Sigmoid colon (tissue), 7 donors: ENCODE results near the gene ENTREP1. TPM values are rescaled to one million over a fixed set of nuclear protein-coding genes. Genes with fewer than 3 reads are reported as not detected.
"Not testable (repeated sequence)": the region's sequence is repeated elsewhere in the genome, so short reads cannot be mapped to it uniquely, and the experiment has no call there.

ENCODE experiments used
- DNase-seq: peaks from one replicate; pipeline ENCODE4 v3.0.0-alpha.2; 2019
- H3K27ac ChIP-seq, 4 donors: fragments of 200-600 bp; sonication (generic); one replicate each; pipeline ENCODE4 v1.5.1; 2016 to 2019; ENCODE audit warnings: mild to moderate bottlenecking in 1 of 4
- H3K27me3 ChIP-seq, 3 donors: fragments of 200-600 bp; sonication (generic); one replicate each; pipeline ENCODE4 v1.5.1; 2019; ENCODE audit warnings: mild to moderate bottlenecking in 1 of 3
- H3K36me3 ChIP-seq, 4 donors: fragments of 200-600 bp; sonication (generic); one replicate each; pipeline ENCODE4 v1.5.1; 2016 to 2019
- H3K4me1 ChIP-seq, 4 donors: fragments of 200-600 bp; sonication (generic); one replicate each; pipeline ENCODE4 v1.5.1; 2017 to 2019
- H3K4me3 ChIP-seq, 4 donors: fragments of 200-600 bp; sonication (generic); one replicate each; pipeline ENCODE4 v1.5.1; 2017 to 2019; ENCODE audit warnings: mild to moderate bottlenecking in 2 of 4, moderate library complexity in 1 of 4
- H3K9me3 ChIP-seq, 4 donors: fragments of 200-600 bp in 3 of 4; sonication (generic) in 3 of 4; one replicate each; pipeline versions ENCODE4 v1.5.1 to v1.6.1; 2013 to 2019
- CTCF ChIP-seq, 4 experiments: fragments of 450-650 bp in 3 of 4; fragments of 200-600 bp in 1 of 4; IDR thresholded peaks; one replicate each; pipeline ENCODE4 v1.5.1; 2016 to 2019; ENCODE audit warnings: antibody characterized with exemption in 4 of 4, mild to moderate bottlenecking in 3 of 4, moderate library complexity in 2 of 4
- EP300 ChIP-seq, 4 donors: sonication (generic); formaldehyde crosslinking; IDR thresholded peaks; one replicate each; pipeline ENCODE4 v1.6.1; 2017; ENCODE audit warnings: antibody characterized with exemption in 4 of 4
- POLR2A ChIP-seq, 2 donors: fragments of 450-650 bp; IDR thresholded peaks; one replicate each; pipeline ENCODE4 v1.6.1; 2016; ENCODE audit warnings: antibody characterized with exemption in 2 of 2, mild to moderate bottlenecking in 2 of 2, moderate library complexity in 2 of 2
- POLR2AphosphoS5 ChIP-seq, 4 donors: sonication (generic); formaldehyde crosslinking; IDR thresholded peaks; one replicate each; pipeline ENCODE4 v1.6.1; 2017; ENCODE audit warnings: antibody characterized with exemption in 4 of 4
- WGBS, 2 donors: extraction: QIAGEN DNeasy Blood & Tissue Kit; methylation state at CpG; one replicate each; pipeline ENCODE4 v1.1.7; 2013; 5-methylcytosine and 5-hydroxymethylcytosine counted together
- intact Hi-C: fragments of 100-400 bp; cut with DNase I; formaldehyde crosslinking; loops from one replicate; pipeline ENCODE4 v1.15.1; 2023
- polyA plus RNA-seq, 3 donors: library from polyadenylated mRNA; stranded (reverse); fragments of 200-250 nt; gene quantifications; one replicate each; pipeline ENCODE4 v1.2.3, GENCODE V29; 2013
- total RNA-seq, 4 donors: library from RNA; depleted of rRNA; stranded (reverse); fragments of >200 nt; gene quantifications; one replicate each; pipeline ENCODE4 v1.1.0, GENCODE V29; 2016
- donor health status: healthy with polysubstance abuse.
- donor health status: Bipolar disorder and iron deficiency.
- donor health status: healthy.

Gene ENTREP1
- total and polyA plus RNA-seq, 7 donors = 1.2 to 81.9 (median 3.7) TPM; not detected in 1

- intact Hi-C loops = loop anchor here (10.0 kb wide), 1 partner anchor 63 kb away; no protein-coding TSS in a partner anchor
- no peak overlapping the region for H3K4me3 ChIP-seq
- 67 to 71% methylated on average over 12 of the region's 12 CpGs for WGBS, 2 donors
- no peaks in the 10 kb centered on the region for H3K36me3 ChIP-seq
- no peaks in the 10 kb centered on the region for H3K9me3 ChIP-seq
- no peaks in the 10 kb centered on the region for H3K27me3 ChIP-seq
- H3K27ac ChIP-seq = peak overlapping the region in 3 of 4 donors; percentile 43 to 74 (median 60)
- no peak for TF ChIP-seq POLR2AphosphoS5 (IDR thresholded peaks at IDR 0.05)
- TF ChIP-seq CTCF (IDR thresholded peaks at IDR 0.05) = no peak
- TF ChIP-seq POLR2A (IDR thresholded peaks at IDR 0.05) = no peak
- no peak for TF ChIP-seq EP300 (IDR thresholded peaks at IDR 0.05)
- DNase-seq = no peak
- peaks cover 0 to 15% (median 7%) of the 10 kb centered on the region in 4 donors for H3K4me1 ChIP-seq
Observed at GRCh38 chr9:69397384-69398214, 72.6 kb downstream of the ENTREP1 start.

- Histone ChIP-seq H3K4me3 (no peak overlapping the region), H3K9me3 (no peaks in the 10 kb centered on the region), H3K36me3 (no peaks in the 10 kb centered on the region), H3K4me1 (peaks cover 0 to 13% (median 4%) of the 10 kb centered on the region in 4 donors), H3K27me3 (no peaks in the 10 kb centered on the region), H3K27ac (no peak overlapping the region)
- DNase-seq = no peak
- intact Hi-C loops = no loop called here
- TF ChIP-seq EP300 (IDR thresholded peaks at IDR 0.05) (no peak), POLR2A (IDR thresholded peaks at IDR 0.05) (no peak), CTCF (IDR thresholded peaks at IDR 0.05) (no peak), POLR2AphosphoS5 (IDR thresholded peaks at IDR 0.05) (no peak)
- 79 to 84% methylated on average over 1 of the region's 1 CpG for WGBS, 2 donors
Observed at GRCh38 chr9:69400470-69400869, 75.5 kb downstream of the ENTREP1 start.

DNA sequence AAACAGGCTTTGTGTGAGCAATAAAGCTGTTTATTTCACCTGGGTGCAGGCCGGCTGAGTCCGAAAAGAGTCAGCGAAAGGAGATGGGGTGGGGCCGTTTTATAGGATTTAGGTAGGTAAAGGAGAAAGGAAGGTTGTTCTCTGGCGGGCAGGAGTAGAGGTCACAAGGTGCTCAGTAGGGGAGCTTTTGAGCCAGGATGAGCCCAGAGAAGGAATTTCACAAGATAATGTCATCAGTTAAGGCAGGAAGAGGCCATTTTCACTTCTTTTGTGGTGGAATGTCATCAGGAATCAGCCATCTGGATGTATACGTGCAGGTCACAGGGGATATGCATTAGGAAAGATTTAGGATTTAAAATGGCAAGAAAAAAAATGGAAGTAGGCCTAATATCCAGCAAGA lies 84.9 kb downstream of the ENTREP1 start:
- H3K36me3 ChIP-seq, H3K27me3 ChIP-seq, H3K4me1 ChIP-seq, H3K27ac ChIP-seq, H3K9me3 ChIP-seq, intact Hi-C loops, DNase-seq, H3K4me3 ChIP-seq: not testable (repeated sequence)
- WGBS, 2 donors = 33 to 73% methylated on average over 6 of the region's 6 CpGs

- no peaks in the 10 kb centered on the region for H3K4me1 ChIP-seq
- WGBS, 2 donors = 97 to 98% methylated on average over 3 of the region's 3 CpGs
- no peak overlapping the region for H3K27ac ChIP-seq
- no peak overlapping the region for H3K4me3 ChIP-seq
- no peak for TF ChIP-seq POLR2AphosphoS5 (IDR thresholded peaks at IDR 0.05)
- no peak for TF ChIP-seq EP300 (IDR thresholded peaks at IDR 0.05)
- TF ChIP-seq CTCF (IDR thresholded peaks at IDR 0.05) = no peak
- intact Hi-C loops = no loop called here
- H3K9me3 ChIP-seq = no peaks in the 10 kb centered on the region
- no peak for DNase-seq
- no peaks in the 10 kb centered on the region for H3K36me3 ChIP-seq
- no peaks in the 10 kb centered on the region for H3K27me3 ChIP-seq
Observed at GRCh38 chr9:69411246-69411645, 86.2 kb downstream of the ENTREP1 start.

GRCh38 chr9:69411931-69412740 lies 87.1 kb downstream of the ENTREP1 start:
- Histone ChIP-seq H3K4me1 (no peaks in the 10 kb centered on the region), H3K27me3 (no peaks in the 10 kb centered on the region), H3K4me3 (no peak overlapping the region), H3K36me3 (no peaks in the 10 kb centered on the region), H3K27ac (no peak overlapping the region), H3K9me3 (no peaks in the 10 kb centered on the region)
- intact Hi-C loops = no loop called here
- WGBS, 2 donors = 77 to 81% methylated on average over 52 of the region's 52 CpGs
- DNase-seq = no peak
- TF ChIP-seq POLR2AphosphoS5 (IDR thresholded peaks at IDR 0.05) = no peak
- no peak for TF ChIP-seq POLR2A (IDR thresholded peaks at IDR 0.05)
- TF ChIP-seq CTCF (IDR thresholded peaks at IDR 0.05) = no peak
- TF ChIP-seq EP300 (IDR thresholded peaks at IDR 0.05) = no peak
